Left ventricle myocardium inferior (tissue), 1 donor: Measurements from ENCODE around the gene WEE2. TPM values are rescaled to one million over a fixed set of nuclear protein-coding genes. Genes with fewer than 3 reads are reported as not detected.

Experiments
- DNase-seq: peaks from one replicate; pipeline ENCODE4 v3.0.0-alpha.2; 2020
- H3K27ac ChIP-seq: fragments of 200-600 bp; replicated peaks from 2 replicates; pipeline ENCODE4 v1.8.0; 2021
- H3K27me3 ChIP-seq: fragments of 200-600 bp; 2 replicates; pipeline ENCODE4 v1.8.0; 2021; ENCODE audit warnings: low read depth
- H3K36me3 ChIP-seq: fragments of 200-600 bp; 2 replicates; pipeline ENCODE4 v1.8.0; 2021
- H3K4me1 ChIP-seq: fragments of 200-600 bp; 2 replicates; pipeline ENCODE4 v1.8.0; 2021
- H3K4me3 ChIP-seq: fragments of 200-600 bp; 2 replicates; pipeline ENCODE4 v1.8.0; 2021; ENCODE audit warnings: mild to moderate bottlenecking, moderate library complexity
- H3K9me3 ChIP-seq: fragments of 200-600 bp; replicated peaks from 2 replicates; pipeline ENCODE4 v1.8.0; 2021
- intact Hi-C: fragments of 100-400 bp; cut with micrococcal nuclease; formaldehyde crosslinking; loops from one replicate; pipeline ENCODE4 v1.11.0; 2022
- total RNA-seq: library from RNA; stranded (reverse); fragmentation: NEBNext Ultra II Directional; extraction: Animal tissue kit (Norgen Biotek cat#: 25700); gene quantifications from one replicate; pipeline ENCODE4 v1.2.1, GENCODE V29; 2021
- TF ChIP-seq, protein P1 (sequence below): fragments of 200-600 bp; IDR thresholded peaks from 2 replicates; pipeline ENCODE4 v1.8.0; 2021; ENCODE audit warnings: antibody characterized with exemption, mild to moderate bottlenecking, borderline replicate concordance
- donor health status: DM: no; HTN: yes; CAD: no; lungs with severe emphysema.

Gene WEE2
- total RNA-seq, 1 donor from 2014 or later, result not detected

DNA sequence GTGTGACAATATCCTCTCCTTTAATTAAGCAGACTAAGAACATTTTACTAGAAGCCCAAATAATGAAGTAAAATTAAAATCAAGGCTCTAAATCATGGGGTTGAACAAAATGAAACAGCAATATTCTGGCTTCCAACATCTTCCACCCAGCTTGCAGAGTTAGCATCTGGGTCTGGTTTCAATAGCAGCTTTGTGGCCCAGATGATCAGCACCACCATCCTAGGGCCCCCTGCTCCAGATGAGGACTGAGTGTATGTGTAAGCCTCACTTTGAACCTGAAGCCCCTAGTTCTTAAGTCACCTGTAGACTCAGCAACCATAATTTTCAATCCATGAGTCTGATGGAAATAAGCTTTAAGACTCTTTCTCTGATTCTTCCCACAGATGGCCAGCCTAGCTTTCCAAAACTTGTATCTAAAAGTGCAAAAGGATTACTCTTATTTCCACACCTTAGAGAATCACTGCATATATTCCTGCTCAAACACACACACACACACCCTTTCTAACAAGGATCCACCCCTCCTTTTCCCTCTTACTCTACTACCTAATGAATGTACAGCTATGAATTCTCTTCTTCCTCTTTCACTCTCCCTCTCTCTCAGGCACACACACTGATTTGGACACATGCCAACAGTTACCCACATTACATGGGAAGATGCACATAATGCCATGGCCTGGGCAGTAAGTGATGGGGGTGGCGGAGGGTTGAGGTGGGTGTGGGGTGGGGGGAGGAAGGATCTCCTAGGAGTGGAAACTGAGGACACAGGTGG is 9.7 kb upstream of the WEE2 start:
- no peak for DNase-seq
- TF ChIP-seq, protein P1, sequence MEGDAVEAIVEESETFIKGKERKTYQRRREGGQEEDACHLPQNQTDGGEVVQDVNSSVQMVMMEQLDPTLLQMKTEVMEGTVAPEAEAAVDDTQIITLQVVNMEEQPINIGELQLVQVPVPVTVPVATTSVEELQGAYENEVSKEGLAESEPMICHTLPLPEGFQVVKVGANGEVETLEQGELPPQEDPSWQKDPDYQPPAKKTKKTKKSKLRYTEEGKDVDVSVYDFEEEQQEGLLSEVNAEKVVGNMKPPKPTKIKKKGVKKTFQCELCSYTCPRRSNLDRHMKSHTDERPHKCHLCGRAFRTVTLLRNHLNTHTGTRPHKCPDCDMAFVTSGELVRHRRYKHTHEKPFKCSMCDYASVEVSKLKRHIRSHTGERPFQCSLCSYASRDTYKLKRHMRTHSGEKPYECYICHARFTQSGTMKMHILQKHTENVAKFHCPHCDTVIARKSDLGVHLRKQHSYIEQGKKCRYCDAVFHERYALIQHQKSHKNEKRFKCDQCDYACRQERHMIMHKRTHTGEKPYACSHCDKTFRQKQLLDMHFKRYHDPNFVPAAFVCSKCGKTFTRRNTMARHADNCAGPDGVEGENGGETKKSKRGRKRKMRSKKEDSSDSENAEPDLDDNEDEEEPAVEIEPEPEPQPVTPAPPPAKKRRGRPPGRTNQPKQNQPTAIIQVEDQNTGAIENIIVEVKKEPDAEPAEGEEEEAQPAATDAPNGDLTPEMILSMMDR, result no peak
- H3K27ac ChIP-seq, result no peak overlapping the region
- no peak overlapping the region for H3K4me3 ChIP-seq
- H3K4me1 ChIP-seq, result peaks cover 74% of the 10 kb centered on the region
- no peaks in the 10 kb centered on the region for H3K9me3 ChIP-seq
- H3K36me3 ChIP-seq, result no peaks in the 10 kb centered on the region
- intact Hi-C loops, result no loop called here
- H3K27me3 ChIP-seq, result no peaks in the 10 kb centered on the region

DNA sequence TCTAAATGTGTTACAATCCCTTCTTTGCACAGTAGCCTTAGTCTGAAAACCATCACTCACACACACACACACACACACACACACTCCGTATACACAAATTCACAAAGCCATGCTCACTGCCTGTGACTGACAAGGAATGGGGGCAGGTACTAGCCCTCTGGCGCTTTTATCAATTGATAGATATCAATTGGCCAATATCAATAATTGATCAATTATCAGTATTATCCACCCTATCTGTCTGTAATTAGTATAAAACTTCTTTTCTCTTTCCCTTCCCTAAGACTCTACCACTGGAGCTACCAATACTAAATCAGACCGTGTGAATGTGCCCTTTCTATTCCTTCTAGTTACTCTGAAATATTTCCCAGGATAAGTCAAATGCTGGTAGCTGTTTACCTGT is 8.3 kb upstream of the WEE2 start:
- Histone ChIP-seq H3K4me1 (peaks cover 67% of the 10 kb centered on the region), H3K27me3 (no peaks in the 10 kb centered on the region), H3K27ac (no peak overlapping the region), H3K4me3 (no peak overlapping the region), H3K36me3 (no peaks in the 10 kb centered on the region), H3K9me3 (no peaks in the 10 kb centered on the region)
- intact Hi-C loops, result no loop called here
- TF ChIP-seq, protein P1, result no peak
- no peak for DNase-seq

DNA sequence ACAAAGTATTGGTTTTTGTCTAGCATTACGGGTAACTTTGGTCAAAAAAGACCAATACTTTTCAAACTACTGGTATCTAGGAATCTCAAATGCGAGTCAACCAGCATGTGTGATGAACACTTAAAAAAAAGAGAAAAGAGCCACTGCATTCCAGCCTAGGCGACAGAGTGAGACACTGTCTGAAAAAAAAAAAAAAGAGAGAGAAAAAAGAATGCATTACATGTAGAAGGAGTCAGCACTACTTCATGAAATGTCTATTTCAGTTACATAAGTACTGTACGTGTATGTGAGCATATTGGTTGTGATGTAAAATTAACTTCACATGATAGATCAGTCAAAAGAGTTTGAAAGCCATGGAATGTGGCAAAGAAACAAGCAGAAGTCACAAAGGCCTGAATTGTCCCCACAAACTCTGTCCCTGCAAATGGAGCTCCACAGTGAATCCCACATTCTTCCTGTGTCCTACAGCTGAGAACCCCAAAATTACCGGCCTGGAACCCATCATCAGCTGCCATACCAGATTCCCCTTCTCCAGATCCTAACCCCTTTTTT is 7.8 kb upstream of the WEE2 start:
- no peaks in the 10 kb centered on the region for H3K36me3 ChIP-seq
- TF ChIP-seq, protein P1, result no peak
- no peaks in the 10 kb centered on the region for H3K9me3 ChIP-seq
- H3K4me3 ChIP-seq, result peak overlapping the region; percentile 93
- peak overlapping the region; percentile 91 for H3K27ac ChIP-seq
- intact Hi-C loops, result no loop called here
- peaks cover 65% of the 10 kb centered on the region for H3K4me1 ChIP-seq
- no peaks in the 10 kb centered on the region for H3K27me3 ChIP-seq
- DNase-seq, result no peak

DNA sequence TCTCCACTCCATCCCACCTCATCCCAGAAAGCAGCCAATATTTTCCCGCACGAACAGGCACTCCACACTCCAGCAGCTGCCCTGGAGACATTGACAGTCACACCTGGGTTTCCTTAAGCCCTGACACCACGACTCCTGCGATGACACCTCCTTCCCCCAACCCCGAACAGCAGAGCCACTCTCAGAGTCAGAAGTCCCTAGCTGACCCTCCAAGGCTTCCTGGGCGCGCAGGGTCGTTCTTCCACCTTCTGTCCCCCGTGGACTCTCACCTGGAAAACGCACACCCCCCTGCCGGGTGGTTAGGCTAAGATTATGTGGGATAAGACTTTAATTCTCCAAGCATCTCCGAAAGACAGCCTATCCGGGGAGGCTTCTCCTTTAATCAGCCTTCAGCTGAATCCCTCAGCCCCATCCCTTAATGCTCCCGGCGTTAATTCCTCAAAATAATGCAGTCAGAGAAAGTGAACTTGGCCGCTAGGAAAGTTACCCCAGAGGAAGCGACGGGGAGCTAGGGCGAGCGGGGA is 7.2 kb upstream of the WEE2 start:
- Histone ChIP-seq H3K27ac (peak overlapping the region; percentile 91), H3K36me3 (no peaks in the 10 kb centered on the region), H3K4me1 (peaks cover 59% of the 10 kb centered on the region), H3K4me3 (peak overlapping the region; percentile 93), H3K9me3 (no peaks in the 10 kb centered on the region), H3K27me3 (no peaks in the 10 kb centered on the region)
- TF ChIP-seq, protein P1, result no peak
- DNase-seq, result no peak
- intact Hi-C loops, result no loop called here

DNA sequence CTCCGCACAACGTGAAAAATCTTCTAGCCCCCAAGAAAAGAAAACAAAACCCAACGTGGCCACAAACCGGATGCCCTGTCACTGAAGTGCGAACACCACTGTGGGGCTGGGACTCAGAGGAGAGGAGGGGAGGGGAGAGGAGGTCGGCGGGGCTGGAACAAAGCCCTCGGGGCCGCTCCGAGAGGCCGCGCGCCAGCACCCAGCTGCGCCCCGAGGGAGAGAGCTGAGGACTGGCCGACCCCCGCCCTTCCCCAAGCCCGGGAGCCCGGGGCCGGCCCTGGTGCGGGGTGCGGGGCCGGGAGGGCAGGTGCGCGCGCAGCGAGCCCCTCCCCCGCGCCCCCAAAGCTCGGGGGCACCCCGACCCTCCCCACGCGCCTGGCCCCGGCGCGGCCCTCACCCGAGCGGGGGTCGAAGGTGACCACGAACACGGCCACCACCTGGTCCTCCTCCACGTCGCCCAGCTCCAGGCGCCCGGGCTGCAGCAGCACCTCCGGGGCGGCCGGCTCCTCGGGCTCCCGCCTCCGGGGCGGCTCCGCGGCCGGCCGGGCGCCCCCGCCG is 6.6 kb upstream of the WEE2 start:
- Histone ChIP-seq H3K36me3 (no peaks in the 10 kb centered on the region), H3K9me3 (no peaks in the 10 kb centered on the region), H3K27ac (peak overlapping the region; percentile 91), H3K27me3 (no peaks in the 10 kb centered on the region), H3K4me3 (peak overlapping the region; percentile 93), H3K4me1 (peaks cover 53% of the 10 kb centered on the region)
- TF ChIP-seq, protein P1, result no peak
- intact Hi-C loops, result no loop called here
- DNase-seq, result peak; percentile 39
